H1 (cell line): ENCODE results near the gene FAM98A. TPM values are rescaled to one million over a fixed set of nuclear protein-coding genes. Genes with fewer than 3 reads are reported as not detected.

Experiments used
- CTCF ChIA-PET: fragments of 300-600 bp; sonication (Branson Sonifier 250); formaldehyde crosslinking; loops from one replicate; lab custom pipeline; 2021; ENCODE audit not compliant: partially characterized antibody; lab: Charles Lee
- POLR2A ChIA-PET: fragments of 300-600 bp; sonication (Branson Sonifier 250); formaldehyde crosslinking; loops from one replicate; lab custom pipeline; 2021; ENCODE audit warnings: inconsistent platforms; ENCODE audit not compliant: partially characterized antibody; lab: Charles Lee
- DNase-seq, 2 experiments: peaks; one replicate each; pipeline versions ENCODE4 v3.0.0 to v3.0.0-alpha.2; 2010 to 2022; ENCODE audit warnings: low spot score in 2 of 2, low read depth in 1 of 2, mixed read lengths in 1 of 2
- FAIRE-seq: peaks from 2 replicates; lab custom pipeline; 2011; peaks lifted over from hg19 to GRCh38; lab: Jason Lieb, UNC
- H2AFZ ChIP-seq: 2 replicates; pipeline ENCODE4 v1.8.1; 2012; ENCODE audit warnings: low read length, inconsistent platforms
- H2AK5ac ChIP-seq: 2 replicates; pipeline ENCODE4 v1.6.1; 2013; ENCODE audit warnings: low read depth, low read length
- H2BK120ac ChIP-seq: replicated peaks from 2 replicates; pipeline ENCODE3; 2013; ENCODE audit warnings: low read depth, low read length, inconsistent platforms
- H2BK12ac ChIP-seq: 2 replicates; pipeline ENCODE4 v1.6.1; 2013; ENCODE audit warnings: low read depth, low read length
- H2BK15ac ChIP-seq: 2 replicates; pipeline ENCODE4 v1.6.1; 2013; ENCODE audit warnings: low read length
- H2BK20ac ChIP-seq: 2 replicates; pipeline ENCODE4 v1.6.1; 2013; ENCODE audit warnings: low read length
- H2BK5ac ChIP-seq: 2 replicates; pipeline ENCODE4 v1.6.1; 2013; ENCODE audit warnings: low read depth, low read length
- H3K14ac ChIP-seq: 2 replicates; pipeline ENCODE4 v1.6.1; 2013; ENCODE audit warnings: inconsistent platforms; ENCODE audit not compliant: insufficient read length
- H3K18ac ChIP-seq: 2 replicates; pipeline ENCODE4 v1.6.1; 2013; ENCODE audit warnings: low read length; ENCODE audit errors: extremely low read depth
- H3K23ac ChIP-seq: 2 replicates; pipeline ENCODE4 v1.6.1; 2013; ENCODE audit warnings: inconsistent platforms; ENCODE audit not compliant: insufficient read length
- H3K23me2 ChIP-seq: 2 replicates; pipeline ENCODE4 v1.6.1; 2013; ENCODE audit warnings: low read depth, low read length
- H3K27ac ChIP-seq: 2 replicates; pipeline ENCODE4 v1.6.1; 2011; ENCODE audit warnings: low read depth, low read length, inconsistent platforms
- H3K27me3 ChIP-seq, 4 experiments: replicated peaks in 1 of 4; 1 replicate in 1 of 4; 2 replicates in 3 of 4; pipeline versions ENCODE4 v1.6.1 to v1.8.1; 2011 to 2013; ENCODE audit warnings: low read length in 3 of 4, mild to moderate bottlenecking in 3 of 4, inconsistent platforms in 2 of 4, mixed read lengths in 2 of 4, moderate library complexity in 1 of 4; ENCODE audit not compliant: control insufficient read depth in 3 of 4, insufficient read depth in 3 of 4; ENCODE audit errors: extremely low read depth in 1 of 4
- H3K36me3 ChIP-seq, 4 experiments: 2 replicates each; pipeline versions ENCODE4 v1.6.1 to v1.8.1; 2011 to 2013; ENCODE audit warnings: mild to moderate bottlenecking in 4 of 4, low read length in 3 of 4, moderate library complexity in 2 of 4, control low read depth in 1 of 4, inconsistent platforms in 1 of 4; ENCODE audit not compliant: insufficient read depth in 4 of 4, control insufficient read depth in 2 of 4
- H3K4ac ChIP-seq: replicated peaks from 2 replicates; pipeline ENCODE3; 2013; ENCODE audit warnings: low read length, low read depth, mixed read lengths, inconsistent platforms; ENCODE audit not compliant: insufficient read length
- H3K4me1 ChIP-seq, 4 experiments: replicated peaks in 1 of 4; 1 replicate in 1 of 4; 2 replicates in 3 of 4; pipeline versions ENCODE4 v1.6.1 to v1.8.1; 2011 to 2013; ENCODE audit warnings: low read length in 3 of 4, inconsistent platforms in 2 of 4, mixed read lengths in 1 of 4; ENCODE audit not compliant: insufficient read depth in 4 of 4, control insufficient read depth in 3 of 4
- H3K4me2 ChIP-seq, 2 experiments: 2 replicates each; pipeline versions ENCODE4 v1.6.1 to v1.8.1; 2011 to 2013; ENCODE audit warnings: low read depth in 2 of 2, low read length in 2 of 2, control low read depth in 1 of 2, inconsistent platforms in 1 of 2, mild to moderate bottlenecking in 1 of 2; ENCODE audit not compliant: insufficient read depth in 1 of 2
- H3K4me3 ChIP-seq, 4 experiments: fragments of 200-600, 300-600 bp in 1 of 4; sonication (generic), shearing (Covaris generic), sonication (Bioruptor Twin) in 1 of 4; 2 replicates each; pipeline versions ENCODE4 v1.5.1 to v1.8.1; 2011 to 2016; ENCODE audit warnings: low read length in 4 of 4, low read depth in 3 of 4, control low read depth in 2 of 4, inconsistent platforms in 2 of 4, mild to moderate bottlenecking in 2 of 4, mixed read lengths in 1 of 4, moderate library complexity in 1 of 4; ENCODE audit not compliant: insufficient read depth in 2 of 4; ENCODE audit errors: extremely low read depth in 1 of 4
- H3K56ac ChIP-seq: replicated peaks from 2 replicates; pipeline ENCODE3; 2013; ENCODE audit warnings: low read depth, mild to moderate bottlenecking, mixed read lengths, low read length, inconsistent platforms; ENCODE audit not compliant: insufficient read length
- H3K79me1 ChIP-seq: 2 replicates; pipeline ENCODE4 v1.6.1; 2013; ENCODE audit warnings: low read depth, low read length, control low read depth
- H3K79me2 ChIP-seq, 2 experiments: 2 replicates each; pipeline versions ENCODE4 v1.6.1 to v1.8.1; 2012 to 2013; ENCODE audit warnings: low read length in 2 of 2, mild to moderate bottlenecking in 2 of 2, inconsistent platforms in 1 of 2; ENCODE audit not compliant: insufficient read depth in 2 of 2, control insufficient read depth in 1 of 2
- H3K9ac ChIP-seq, 4 experiments: replicated peaks in 1 of 4; 1 replicate in 1 of 4; 2 replicates in 3 of 4; pipeline versions ENCODE4 v1.6.1 to v1.8.1; 2011 to 2013; ENCODE audit warnings: low read depth in 3 of 4, low read length in 3 of 4, control low read depth in 2 of 4, mild to moderate bottlenecking in 2 of 4, moderate library complexity in 2 of 4, inconsistent platforms in 1 of 4; ENCODE audit errors: extremely low read depth in 1 of 4
- H3K9me3 ChIP-seq, 2 experiments: 2 replicates each; pipeline versions ENCODE4 v1.6.1 to v1.8.1; 2012 to 2013; ENCODE audit warnings: mild to moderate bottlenecking in 2 of 2, moderate library complexity in 2 of 2, control low read depth in 1 of 2, inconsistent platforms in 1 of 2, low read depth in 1 of 2, low read length in 1 of 2, mixed read lengths in 1 of 2; ENCODE audit not compliant: insufficient read depth in 2 of 2
- H4K20me1 ChIP-seq, 2 experiments: replicated peaks in 1 of 2; 2 replicates each; pipeline versions ENCODE3 to v1.8.1; 2011 to 2013; ENCODE audit warnings: inconsistent platforms in 2 of 2, low read length in 2 of 2, mild to moderate bottlenecking in 1 of 2; ENCODE audit not compliant: insufficient read depth in 2 of 2, control insufficient read depth in 1 of 2
- H4K5ac ChIP-seq: 2 replicates; pipeline ENCODE4 v1.6.1; 2013; ENCODE audit warnings: low read length, low read depth, mixed read lengths, inconsistent platforms; ENCODE audit not compliant: insufficient read length
- H4K8ac ChIP-seq: 2 replicates; pipeline ENCODE4 v1.8.0; 2013; ENCODE audit warnings: mild to moderate bottlenecking, moderate library complexity, low read length, inconsistent platforms; ENCODE audit not compliant: insufficient read depth; ENCODE audit errors: extremely low read depth
- H4K91ac ChIP-seq: replicated peaks from 2 replicates; pipeline ENCODE3; 2013; ENCODE audit warnings: low read length, mixed read lengths, inconsistent platforms; ENCODE audit not compliant: insufficient read length
- ATF2 ChIP-seq: IDR thresholded peaks from 2 replicates; pipeline ENCODE4 v1.6.1; 2012; ENCODE audit warnings: low read length, inconsistent platforms
- NANOG ChIP-seq: IDR thresholded peaks from 2 replicates; pipeline ENCODE4 v1.6.1; 2011; ENCODE audit warnings: low read length, low read depth, mild to moderate bottlenecking, inconsistent platforms; ENCODE audit not compliant: insufficient read depth, poor library complexity, severe bottlenecking
- WGBS, 2 experiments: shearing (Covaris generic) in 1 of 2; methylation state at CpG; one replicate each; pipeline versions ENCODE4 v1.1.6 to v1.1.7; 2013 to 2015; ENCODE audit warnings: low lambda C conversion rate in 2 of 2, mixed read lengths in 2 of 2, inconsistent platforms in 1 of 2, low coverage in 1 of 2, missing lambda C conversion rate in 1 of 2; ENCODE audit not compliant: insufficient replicate concordance in 2 of 2, insufficient coverage in 1 of 2, insufficient read length in 1 of 2; ENCODE audit errors: extremely low coverage in 1 of 2, missing lambda C conversion rate in 1 of 2; 5-methylcytosine and 5-hydroxymethylcytosine counted together
- polyA plus RNA-seq, 7 experiments: library from polyadenylated mRNA; depleted of rRNA in 3 of 7; stranded (reverse) in 5 of 7; unstranded in 2 of 7; fragments of >200 nt in 5 of 7; fragments of 200-250 nt in 2 of 7; gene quantifications; 1 replicate in 5 of 7; 2 replicates in 1 of 7; 4 replicates in 1 of 7; pipeline versions ENCODE4 v1.2.1 to v1.2.3, GENCODE V29; 2011 to 2013; ENCODE audit warnings: missing spikeins in 2 of 7, mixed read lengths in 2 of 7
- total RNA-seq: library from RNA; stranded (reverse); fragmentation: NEBNext Ultra II Directional; extraction: Animal tissue kit (Norgen Biotek cat#: 25700); gene quantifications from 2 replicates; pipeline ENCODE4 v1.2.1, GENCODE V29; 2021

FAM98A gene
- total and polyA plus RNA-seq, 2 of the 8 experiments (the other 6 are each of a cell fraction or from before 2014, with no cell fraction given): 53.2 to 103 TPM

- H3K4ac ChIP-seq: no peak overlapping the region
- no peak overlapping the region for H2AK5ac ChIP-seq
- H3K79me1 ChIP-seq: no peaks in the 10 kb centered on the region
- no peaks in the 10 kb centered on the region; the same call in 1 of the 2 replicates for H3K23me2 ChIP-seq
- no peaks in the 10 kb centered on the region for H3K79me2 ChIP-seq
- H3K18ac ChIP-seq: no peak overlapping the region
- ChIA-PET POLR2A (no interaction called here), CTCF (interaction anchor here (1.0 kb wide), 1 partner anchor 23 kb away, joined by 3 read pairs; no protein-coding TSS in a partner anchor)
- H4K5ac ChIP-seq: no peak overlapping the region
- H3K27me3 ChIP-seq: no peaks in the 10 kb centered on the region
- no peak for DNase-seq
- no peak overlapping the region for H3K27ac ChIP-seq
- no peak overlapping the region for H3K4me3 ChIP-seq
- no peaks in the 10 kb centered on the region for H4K20me1 ChIP-seq
- H2BK5ac ChIP-seq: no peak overlapping the region
- FAIRE-seq: no peak
- TF ChIP-seq NANOG (no peak), ATF2 (no peak)
- H2BK20ac ChIP-seq: no peak overlapping the region
- 95% methylated on average over 3 of the region's 3 CpGs; no CpG with 5 or more reads in 1 of the 2 experiments for WGBS, 2 experiments
- H2BK120ac ChIP-seq: no peak overlapping the region
- H3K4me2 ChIP-seq: no peak overlapping the region
- H3K23ac ChIP-seq: no peak overlapping the region
- H3K14ac ChIP-seq: no peak overlapping the region
- peaks cover 0 to 4% (median 0%) of the 10 kb centered on the region in 4 experiments; a peak in 1 of 7 replicates for H3K4me1 ChIP-seq
- no peak overlapping the region for H4K8ac ChIP-seq
- no peak overlapping the region for H3K56ac ChIP-seq
- H3K36me3 ChIP-seq: no peaks in the 10 kb centered on the region
- H3K9ac ChIP-seq: no peak overlapping the region
- H2BK12ac ChIP-seq: no peak overlapping the region
- no peak overlapping the region for H2BK15ac ChIP-seq
- H4K91ac ChIP-seq: no peak overlapping the region
- H3K9me3 ChIP-seq: no peaks in the 10 kb centered on the region
- H2AFZ ChIP-seq: no peak overlapping the region
Observed at GRCh38 chr2:33559328-33559727, 39.8 kb downstream of the FAM98A start.
